Body of pancreas (tissue), 4 donors: ENCODE data around the gene DCAKD.

ENCODE experiments used
- POLR2A ChIP-seq, 3 donors: fragments of 450-650 bp; IDR thresholded peaks; one replicate each; pipeline ENCODE4 v1.6.1; 2016; ENCODE audit warnings: antibody characterized with exemption in 3 of 3, mild to moderate bottlenecking in 2 of 3
- TF ChIP-seq, protein P1 (sequence below), 7 experiments: fragments of 450-650 bp in 4 of 7; fragments of 200-600 bp in 3 of 7; sonication (generic) in 3 of 7; IDR thresholded peaks; one replicate each; pipeline ENCODE4 v1.5.1; 2016 to 2019; ENCODE audit warnings: antibody characterized with exemption in 7 of 7

- TF ChIP-seq, protein P1, sequence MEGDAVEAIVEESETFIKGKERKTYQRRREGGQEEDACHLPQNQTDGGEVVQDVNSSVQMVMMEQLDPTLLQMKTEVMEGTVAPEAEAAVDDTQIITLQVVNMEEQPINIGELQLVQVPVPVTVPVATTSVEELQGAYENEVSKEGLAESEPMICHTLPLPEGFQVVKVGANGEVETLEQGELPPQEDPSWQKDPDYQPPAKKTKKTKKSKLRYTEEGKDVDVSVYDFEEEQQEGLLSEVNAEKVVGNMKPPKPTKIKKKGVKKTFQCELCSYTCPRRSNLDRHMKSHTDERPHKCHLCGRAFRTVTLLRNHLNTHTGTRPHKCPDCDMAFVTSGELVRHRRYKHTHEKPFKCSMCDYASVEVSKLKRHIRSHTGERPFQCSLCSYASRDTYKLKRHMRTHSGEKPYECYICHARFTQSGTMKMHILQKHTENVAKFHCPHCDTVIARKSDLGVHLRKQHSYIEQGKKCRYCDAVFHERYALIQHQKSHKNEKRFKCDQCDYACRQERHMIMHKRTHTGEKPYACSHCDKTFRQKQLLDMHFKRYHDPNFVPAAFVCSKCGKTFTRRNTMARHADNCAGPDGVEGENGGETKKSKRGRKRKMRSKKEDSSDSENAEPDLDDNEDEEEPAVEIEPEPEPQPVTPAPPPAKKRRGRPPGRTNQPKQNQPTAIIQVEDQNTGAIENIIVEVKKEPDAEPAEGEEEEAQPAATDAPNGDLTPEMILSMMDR (IDR thresholded peaks at IDR 0.05): no peak
- no peak for TF ChIP-seq POLR2A (IDR thresholded peaks at IDR 0.05)
Observed at GRCh38 chr17:45004388-45004787, 47.0 kb downstream of the DCAKD start.
